Activated T-helper 17 cell treated with anti-CD3 and anti-CD28 coated beads, Interleukin-2, amount 50 U/mL, for 72 hours (primary cell): ENCODE data around the gene OR9A4. TPM values are rescaled to one million over a fixed set of nuclear protein-coding genes. Genes with fewer than 3 reads are reported as not detected.

Experiments used
- ATAC-seq: fragments of 150-1000 bp; cut with Tn5 transposase; replicated peaks from 2 replicates; pipeline ENCODE4 v1.10.0; 2021; ENCODE audit warnings: mild to moderate bottlenecking, moderate library complexity
- H3K27ac Mint-ChIP-seq: one replicate; pipeline ENCODE4 v1.8.0; 2022; ENCODE audit warnings: mixed read lengths
- H3K27me3 Mint-ChIP-seq: one replicate; pipeline ENCODE4 v1.8.0; 2022; ENCODE audit warnings: mixed read lengths
- H3K36me3 Mint-ChIP-seq: one replicate; pipeline ENCODE4 v1.8.0; 2022; ENCODE audit warnings: low read depth, mild to moderate bottlenecking, mixed read lengths
- H3K4me1 Mint-ChIP-seq: one replicate; pipeline ENCODE4 v1.8.0; 2022; ENCODE audit warnings: mixed read lengths
- H3K4me3 Mint-ChIP-seq: one replicate; pipeline ENCODE4 v1.8.0; 2022; ENCODE audit warnings: mild to moderate bottlenecking, mixed read lengths
- H3K9me3 Mint-ChIP-seq: one replicate; pipeline ENCODE4 v1.8.0; 2022; ENCODE audit warnings: mixed read lengths
- total RNA-seq, 2 donors: library from RNA; stranded (reverse); gene quantifications; one replicate each; pipeline ENCODE4 v1.2.3, GENCODE V29; 2022

The OR9A4 gene
- total RNA-seq, 2 donors from 2014 or later = 0.58 TPM; not detected in 1

DNA sequence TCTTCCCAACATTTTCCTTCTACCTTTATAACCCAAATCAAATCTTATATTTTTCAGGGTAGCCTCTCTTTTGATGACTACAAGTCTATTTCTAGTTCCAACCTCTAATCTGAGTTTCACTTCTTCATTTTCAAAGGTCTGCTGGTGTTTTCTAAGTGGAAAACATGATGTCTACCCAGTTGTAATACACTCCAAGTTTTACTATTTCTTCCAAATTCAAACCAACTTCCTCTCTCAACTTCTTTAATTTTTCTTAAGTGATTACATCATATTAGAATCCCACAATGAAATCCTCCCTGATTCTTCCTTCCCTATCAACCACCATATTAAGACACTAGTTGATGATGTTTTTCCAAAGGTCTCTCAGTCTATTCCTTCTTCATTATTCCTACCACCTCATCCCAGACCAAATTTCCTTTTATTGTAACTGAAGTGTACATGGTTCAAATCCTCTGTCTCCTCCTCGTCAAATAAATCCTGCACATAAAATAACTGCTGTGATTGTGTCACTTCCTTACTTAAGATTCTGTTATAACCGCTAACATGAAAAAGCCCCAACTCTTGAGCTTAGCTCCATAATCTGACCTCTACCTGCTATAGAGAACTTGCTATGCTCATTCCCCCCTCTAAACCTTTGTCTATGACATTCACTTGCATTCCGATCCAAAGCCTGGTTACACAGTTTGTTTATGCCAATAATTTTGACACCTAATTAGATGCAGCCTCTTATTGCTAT lies 44.7 kb downstream of the OR9A4 start:
- H3K4me3 Mint-ChIP-seq = no peak overlapping the region

More for the DNA sequence above, 44.7 kb downstream of the OR9A4 start:
- H3K36me3 Mint-ChIP-seq = no peaks in the 10 kb centered on the region
- H3K27me3 Mint-ChIP-seq = no peaks in the 10 kb centered on the region
- H3K27ac Mint-ChIP-seq = no peak overlapping the region
- H3K4me1 Mint-ChIP-seq = no peaks in the 10 kb centered on the region
- H3K9me3 Mint-ChIP-seq = no peaks in the 10 kb centered on the region
- ATAC-seq = no peak

Other genes starting within 250 kb of the OR9A4 start
- 10 to 100 TPM; 19.5 to 36.1 TPM for gene DENND11, start 214.2 kb upstream of the OR9A4 start, total RNA-seq
- gene WEE2, start 208.0 kb upstream of the OR9A4 start, total RNA-seq = under 1 TPM in 1 of 2 donors, not detected in 1; 0.13 TPM
- 100 to 1,000 TPM; 139 to 213 TPM for gene SSBP1, start 178.0 kb upstream of the OR9A4 start, total RNA-seq
- gene TAS2R3, start 152.3 kb upstream of the OR9A4 start, total RNA-seq = 1 to 10 TPM; 1.4 to 3.8 TPM
- 1 to 10 TPM; 1.3 to 2.8 TPM for gene TAS2R4, start 139.7 kb upstream of the OR9A4 start, total RNA-seq
- 1 to 10 TPM; 1.1 to 2.4 TPM for gene TAS2R5, start 126.2 kb upstream of the OR9A4 start, total RNA-seq
- gene PRSS37, start 74.9 kb upstream of the OR9A4 start, total RNA-seq = not detected
- not detected for gene CLEC5A, start 30.6 kb downstream of the OR9A4 start, total RNA-seq
- not detected for gene TAS2R38, start 57.4 kb downstream of the OR9A4 start, total RNA-seq
- 1 to 10 TPM in 1 of 2 donors, under 1 TPM in 1; 0.06 to 1.4 TPM for gene MGAM, start 79.5 kb downstream of the OR9A4 start, total RNA-seq
- gene MGAM2, start 195.3 kb downstream of the OR9A4 start, total RNA-seq = under 1 TPM in 1 of 2 donors, not detected in 1; 0.58 TPM